KOPT-K1 (cell line): ENCODE measurements around the gene RTN4RL1.

Experiments
- H3K27ac ChIP-seq: fragments of 200-600 bp; sonication (generic); 2 replicates; pipeline ENCODE4 v1.5.1; 2016; ENCODE audit warnings: antibody characterized with exemption, mild to moderate bottlenecking, low read depth, low read length; ENCODE audit not compliant: poor library complexity, severe bottlenecking
- H3K36me3 ChIP-seq: fragments of 200-600 bp; sonication (generic); 2 replicates; pipeline ENCODE4 v1.5.1; 2017; ENCODE audit warnings: antibody characterized with exemption, mild to moderate bottlenecking, low read length, moderate library complexity; ENCODE audit not compliant: insufficient read depth
- H3K9me3 ChIP-seq: fragments of 200-600 bp; sonication (generic); 2 replicates; pipeline ENCODE4 v1.5.1; 2017; ENCODE audit warnings: antibody characterized with exemption, low read length, mild to moderate bottlenecking; ENCODE audit not compliant: insufficient read depth, poor library complexity, severe bottlenecking

Gene RTN4RL1

GRCh38 chr17:1976683-1977064 lies 48.5 kb downstream of the RTN4RL1 start:
- no peaks in the 10 kb centered on the region for H3K36me3 ChIP-seq
- peak overlapping the region; percentile 57 for H3K27ac ChIP-seq
- no peaks in the 10 kb centered on the region for H3K9me3 ChIP-seq

- no peaks in the 10 kb centered on the region for H3K36me3 ChIP-seq
- no peaks in the 10 kb centered on the region for H3K9me3 ChIP-seq
- peak overlapping the region; percentile 57 for H3K27ac ChIP-seq
Observed at GRCh38 chr17:1976000-1976682, 49.0 kb downstream of the RTN4RL1 start.

GRCh38 chr17:1975573-1975972 lies 49.6 kb downstream of the RTN4RL1 start:
- Histone ChIP-seq H3K36me3 (no peaks in the 10 kb centered on the region), H3K9me3 (no peaks in the 10 kb centered on the region), H3K27ac (peak overlapping the region; percentile 57)

GRCh38 chr17:1972487-1973160 lies 52.5 kb downstream of the RTN4RL1 start:
- Histone ChIP-seq H3K27ac (no peak overlapping the region), H3K36me3 (no peaks in the 10 kb centered on the region)

GRCh38 chr17:1970843-1971384 lies 54.2 kb downstream of the RTN4RL1 start:
- Histone ChIP-seq H3K36me3 (no peaks in the 10 kb centered on the region), H3K27ac (no peak overlapping the region), H3K9me3 (no peaks in the 10 kb centered on the region)

More at GRCh38 chr17:1972487-1973160, 52.5 kb downstream of the RTN4RL1 start:
- no peaks in the 10 kb centered on the region for H3K9me3 ChIP-seq

- Histone ChIP-seq H3K9me3 (no peaks in the 10 kb centered on the region), H3K27ac (no peak overlapping the region), H3K36me3 (no peaks in the 10 kb centered on the region)
Observed at GRCh38 chr17:1969712-1970111, 55.4 kb downstream of the RTN4RL1 start.

GRCh38 chr17:1967213-1967612 lies 57.9 kb downstream of the RTN4RL1 start:
- Histone ChIP-seq H3K36me3 (no peaks in the 10 kb centered on the region), H3K27ac (peak overlapping the region; percentile 48), H3K9me3 (no peaks in the 10 kb centered on the region)

GRCh38 chr17:1966274-1967086 lies 58.7 kb downstream of the RTN4RL1 start:
- Histone ChIP-seq H3K9me3 (no peaks in the 10 kb centered on the region), H3K27ac (peak overlapping the region; percentile 48), H3K36me3 (no peaks in the 10 kb centered on the region)

GRCh38 chr17:1965556-1966273 lies 59.4 kb downstream of the RTN4RL1 start:
- Histone ChIP-seq H3K27ac (no peak overlapping the region), H3K9me3 (no peaks in the 10 kb centered on the region), H3K36me3 (no peaks in the 10 kb centered on the region)

GRCh38 chr17:1963250-1963649 lies 61.9 kb downstream of the RTN4RL1 start:
- no peaks in the 10 kb centered on the region for H3K36me3 ChIP-seq
- H3K27ac ChIP-seq = no peak overlapping the region
- no peaks in the 10 kb centered on the region for H3K9me3 ChIP-seq

GRCh38 chr17:1961189-1961588 lies 63.9 kb downstream of the RTN4RL1 start:
- Histone ChIP-seq H3K27ac (no peak overlapping the region), H3K36me3 (no peaks in the 10 kb centered on the region), H3K9me3 (no peaks in the 10 kb centered on the region)

GRCh38 chr17:1960545-1960912 lies 64.6 kb downstream of the RTN4RL1 start:
- Histone ChIP-seq H3K9me3 (no peaks in the 10 kb centered on the region), H3K36me3 (no peaks in the 10 kb centered on the region), H3K27ac (no peak overlapping the region)

GRCh38 chr17:1959871-1960544 lies 65.1 kb downstream of the RTN4RL1 start:
- H3K27ac ChIP-seq = no peak overlapping the region
- no peaks in the 10 kb centered on the region for H3K9me3 ChIP-seq
- no peaks in the 10 kb centered on the region for H3K36me3 ChIP-seq

GRCh38 chr17:1958134-1958881 lies 66.8 kb downstream of the RTN4RL1 start:
- Histone ChIP-seq H3K27ac (no peak overlapping the region), H3K9me3 (no peaks in the 10 kb centered on the region), H3K36me3 (no peaks in the 10 kb centered on the region)
